T-helper 1 cell treated with Interleukin-12 subunit alpha and Interleukin-12 subunit beta and Interleukin-4 antibody, amounts not matched to agents 30 μg/mL and 1 μg/mL, for 36 hours (primary cell): ENCODE data around the gene KTI12.
"Not testable (repeated sequence)": the region's sequence is repeated elsewhere in the genome, so short reads cannot be mapped to it uniquely, and the experiment has no call there.

Experiments
- H3K27ac Mint-ChIP-seq: one replicate; pipeline ENCODE4 v1.8.0; 2021; ENCODE audit warnings: mild to moderate bottlenecking, mixed read lengths
- H3K27me3 Mint-ChIP-seq: one replicate; pipeline ENCODE4 v1.8.0; 2021; ENCODE audit warnings: low read depth, mixed read lengths
- H3K36me3 Mint-ChIP-seq: one replicate; pipeline ENCODE4 v1.8.0; 2021; ENCODE audit warnings: low read depth, mixed read lengths
- H3K4me1 Mint-ChIP-seq: one replicate; pipeline ENCODE4 v1.8.0; 2021; ENCODE audit warnings: low read depth, mixed read lengths
- H3K4me3 Mint-ChIP-seq: one replicate; pipeline ENCODE4 v1.8.0; 2021; ENCODE audit warnings: mild to moderate bottlenecking, moderate library complexity, mixed read lengths
- H3K9me3 Mint-ChIP-seq: one replicate; pipeline ENCODE4 v1.8.0; 2021; ENCODE audit warnings: mixed read lengths

Gene KTI12, protein sequence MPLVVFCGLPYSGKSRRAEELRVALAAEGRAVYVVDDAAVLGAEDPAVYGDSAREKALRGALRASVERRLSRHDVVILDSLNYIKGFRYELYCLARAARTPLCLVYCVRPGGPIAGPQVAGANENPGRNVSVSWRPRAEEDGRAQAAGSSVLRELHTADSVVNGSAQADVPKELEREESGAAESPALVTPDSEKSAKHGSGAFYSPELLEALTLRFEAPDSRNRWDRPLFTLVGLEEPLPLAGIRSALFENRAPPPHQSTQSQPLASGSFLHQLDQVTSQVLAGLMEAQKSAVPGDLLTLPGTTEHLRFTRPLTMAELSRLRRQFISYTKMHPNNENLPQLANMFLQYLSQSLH

DNA sequence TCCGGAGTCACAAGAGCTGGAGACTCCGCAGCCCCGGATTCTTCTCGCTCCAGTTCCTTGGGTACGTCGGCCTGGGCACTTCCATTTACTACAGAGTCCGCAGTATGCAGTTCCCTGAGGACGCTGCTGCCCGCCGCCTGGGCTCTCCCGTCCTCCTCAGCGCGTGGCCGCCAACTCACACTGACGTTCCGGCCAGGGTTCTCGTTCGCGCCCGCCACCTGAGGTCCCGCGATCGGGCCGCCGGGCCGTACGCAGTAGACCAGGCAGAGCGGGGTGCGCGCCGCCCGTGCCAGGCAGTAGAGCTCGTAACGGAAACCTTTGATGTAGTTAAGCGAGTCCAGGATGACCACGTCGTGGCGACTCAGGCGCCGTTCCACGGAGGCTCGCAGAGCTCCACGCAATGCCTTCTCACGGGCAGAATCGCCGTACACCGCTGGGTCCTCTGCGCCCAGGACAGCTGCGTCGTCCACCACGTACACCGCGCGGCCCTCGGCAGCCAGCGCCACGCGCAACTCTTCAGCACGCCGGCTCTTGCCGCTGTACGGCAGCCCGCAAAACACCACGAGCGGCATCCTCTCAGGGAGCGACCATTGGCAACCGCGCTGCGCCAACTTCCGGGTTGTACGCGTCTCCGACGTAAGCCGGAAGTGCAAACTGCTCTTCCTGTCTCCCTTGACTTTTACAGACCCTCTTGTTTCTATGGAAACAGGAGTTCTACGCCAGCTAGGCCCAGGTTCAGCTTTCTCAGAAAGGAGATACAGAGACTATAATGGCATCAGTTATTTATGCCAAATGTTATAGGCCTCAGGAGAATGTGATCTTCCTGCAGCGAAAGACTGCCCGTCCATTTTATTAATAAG lies at the start of gene KTI12:
TSS of gene KTI12 (minus strand) at position 621 of the 860 bp plus-strand sequence. CDS start at position 572, 49 bp downstream.
- Mint-ChIP-seq H3K36me3 (peaks cover 34% of the 10 kb centered on the region), H3K27me3 (no peaks in the 10 kb centered on the region), H3K9me3 (no peaks in the 10 kb centered on the region), H3K4me3 (peak within 1 kb of the TSS; percentile 88), H3K27ac (peak within 1 kb of the TSS; percentile 86), H3K4me1 (peaks cover 27% of the 10 kb centered on the region)

DNA sequence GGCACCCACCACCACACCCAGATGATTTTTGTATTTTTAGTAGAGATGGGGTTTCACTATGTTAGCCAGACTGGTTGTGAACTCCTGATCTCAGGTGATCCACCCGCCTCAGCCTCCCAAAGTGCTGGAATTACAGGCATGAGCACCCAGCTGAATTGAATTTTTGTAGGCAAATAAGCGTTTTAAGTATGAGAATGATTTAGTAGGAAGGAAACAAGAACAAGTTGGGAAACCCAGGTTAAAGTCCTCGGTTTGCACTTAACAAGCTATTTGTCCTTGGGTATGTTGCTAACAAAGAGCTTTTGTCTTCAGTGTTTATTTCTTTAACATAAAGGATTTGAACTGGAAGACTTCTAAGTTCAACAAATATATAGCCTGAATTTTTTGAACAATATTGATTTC lies 46.4 kb upstream of the KTI12 start:
- Mint-ChIP-seq H3K36me3 (peaks cover 4% of the 10 kb centered on the region), H3K4me3 (no peak overlapping the region), H3K9me3 (no peaks in the 10 kb centered on the region), H3K27ac (no peak overlapping the region), H3K4me1 (peaks cover 2% of the 10 kb centered on the region), H3K27me3 (no peaks in the 10 kb centered on the region)

DNA sequence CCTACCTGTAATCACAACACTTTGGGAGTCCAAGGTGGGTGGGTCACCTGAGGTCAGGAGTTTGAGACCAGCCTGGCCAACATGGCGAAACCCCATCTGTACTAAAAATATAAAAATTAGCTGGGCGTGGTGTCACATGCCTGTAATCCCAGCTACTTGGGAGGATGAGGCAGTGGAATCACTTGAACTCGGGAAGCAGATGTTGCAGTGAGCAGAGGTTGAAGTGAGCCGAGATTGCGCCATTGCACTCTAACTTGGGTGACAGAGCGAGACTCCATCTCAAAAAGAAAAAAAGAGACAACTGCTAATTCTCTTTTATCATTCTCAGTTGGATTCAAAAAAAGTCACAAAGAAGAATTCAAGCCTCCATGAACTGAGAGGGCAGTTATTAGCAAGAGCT lies 43.7 kb upstream of the KTI12 start:
- H3K36me3 Mint-ChIP-seq = not testable (repeated sequence)

DNA sequence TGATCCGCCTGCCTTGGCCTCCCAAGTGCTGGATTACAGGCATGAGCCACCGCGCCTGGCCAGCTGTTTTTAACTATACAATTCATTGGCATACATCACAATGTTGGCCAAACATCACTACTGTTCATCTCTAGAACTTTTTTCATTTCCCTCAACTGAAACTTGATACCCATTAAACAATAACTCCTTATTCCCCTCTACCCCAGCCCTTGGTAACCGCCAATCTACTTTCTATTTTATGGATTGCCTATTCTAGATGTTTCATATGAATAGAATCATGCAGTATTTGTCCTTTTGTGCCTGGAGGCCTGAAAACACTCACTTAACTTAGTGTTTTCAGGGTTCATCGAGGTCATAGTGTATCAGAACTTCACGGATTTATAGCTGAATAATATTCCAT lies 38.7 kb upstream of the KTI12 start:
- H3K36me3 Mint-ChIP-seq = peaks cover 15% of the 10 kb centered on the region
- H3K4me3 Mint-ChIP-seq = no peak overlapping the region
- no peaks in the 10 kb centered on the region for H3K9me3 Mint-ChIP-seq
- no peak overlapping the region for H3K27ac Mint-ChIP-seq
- no peaks in the 10 kb centered on the region for H3K27me3 Mint-ChIP-seq
- H3K4me1 Mint-ChIP-seq = peaks cover 17% of the 10 kb centered on the region

More for the DNA sequence above, 43.7 kb upstream of the KTI12 start:
- H3K4me3 Mint-ChIP-seq, H3K27me3 Mint-ChIP-seq, H3K4me1 Mint-ChIP-seq, H3K9me3 Mint-ChIP-seq, H3K27ac Mint-ChIP-seq: not testable (repeated sequence)

DNA sequence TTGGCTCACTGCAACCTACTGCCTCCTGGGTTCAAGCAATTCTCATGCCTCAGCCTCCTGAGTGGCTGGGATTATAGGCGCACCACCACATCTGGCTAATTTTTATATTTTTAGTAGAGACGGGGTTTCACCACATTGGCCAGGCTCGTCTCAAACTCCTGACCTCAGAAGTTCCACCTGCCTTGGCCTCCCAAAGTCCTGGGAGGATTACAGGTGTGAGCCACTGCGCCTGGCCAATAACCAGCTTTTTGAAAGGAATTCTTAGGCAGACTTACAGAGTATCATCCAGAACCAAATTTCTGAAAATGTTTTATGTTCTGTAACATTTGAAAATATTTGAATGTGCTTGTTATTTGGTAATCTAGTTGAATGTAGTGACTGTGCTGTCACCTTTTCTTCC lies 37.1 kb upstream of the KTI12 start:
- no peak overlapping the region for H3K27ac Mint-ChIP-seq
- H3K27me3 Mint-ChIP-seq = no peaks in the 10 kb centered on the region
- peaks cover 17% of the 10 kb centered on the region for H3K4me1 Mint-ChIP-seq
- H3K4me3 Mint-ChIP-seq = no peak overlapping the region
- no peaks in the 10 kb centered on the region for H3K9me3 Mint-ChIP-seq
- H3K36me3 Mint-ChIP-seq = peaks cover 15% of the 10 kb centered on the region

DNA sequence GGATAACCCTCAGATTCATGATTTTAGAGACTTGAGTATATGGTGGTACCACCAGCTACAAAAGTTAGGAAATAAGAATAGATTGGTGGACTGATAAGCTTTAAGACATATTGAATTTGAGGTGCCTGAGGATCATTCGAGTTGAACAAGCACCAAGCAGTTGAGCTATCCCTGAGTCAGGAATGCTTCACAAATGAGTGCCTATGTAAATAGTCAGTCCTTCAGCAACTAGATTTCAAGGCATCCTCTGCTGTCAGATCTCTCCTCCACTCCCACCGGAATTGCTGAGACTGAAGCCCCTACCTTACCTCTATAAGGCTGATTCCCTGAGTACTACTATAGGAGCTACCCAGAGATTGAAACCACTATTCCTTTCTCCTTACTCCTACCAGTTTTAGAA lies 29.6 kb upstream of the KTI12 start:
- no peak overlapping the region for H3K27ac Mint-ChIP-seq
- peaks cover 14% of the 10 kb centered on the region for H3K4me1 Mint-ChIP-seq
- H3K36me3 Mint-ChIP-seq = peaks cover 18% of the 10 kb centered on the region
- no peak overlapping the region for H3K4me3 Mint-ChIP-seq
- H3K9me3 Mint-ChIP-seq = no peaks in the 10 kb centered on the region
- H3K27me3 Mint-ChIP-seq = no peaks in the 10 kb centered on the region

DNA sequence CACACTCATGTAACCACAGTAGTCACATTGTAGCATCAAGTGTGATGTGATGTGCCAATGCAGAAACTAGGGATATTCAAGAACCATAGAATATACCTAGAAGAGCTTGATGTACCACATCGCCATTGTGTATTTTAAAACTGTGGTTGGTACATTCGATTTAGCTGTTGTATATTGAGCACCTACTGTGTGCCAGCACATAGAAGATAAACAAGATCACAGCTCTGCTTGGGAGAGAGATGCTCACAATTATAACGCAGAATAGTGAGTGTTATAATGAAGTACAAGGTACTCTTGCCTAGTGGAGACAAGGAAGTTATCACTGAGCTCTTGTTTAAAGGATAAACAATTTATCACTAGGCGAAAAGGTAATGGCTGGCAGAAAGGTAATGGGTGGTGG lies 27.2 kb upstream of the KTI12 start:
- H3K9me3 Mint-ChIP-seq = no peaks in the 10 kb centered on the region
- no peak overlapping the region for H3K4me3 Mint-ChIP-seq
- H3K36me3 Mint-ChIP-seq = peaks cover 16% of the 10 kb centered on the region
- no peak overlapping the region for H3K27ac Mint-ChIP-seq
- peaks cover 30% of the 10 kb centered on the region for H3K4me1 Mint-ChIP-seq
- no peaks in the 10 kb centered on the region for H3K27me3 Mint-ChIP-seq

DNA sequence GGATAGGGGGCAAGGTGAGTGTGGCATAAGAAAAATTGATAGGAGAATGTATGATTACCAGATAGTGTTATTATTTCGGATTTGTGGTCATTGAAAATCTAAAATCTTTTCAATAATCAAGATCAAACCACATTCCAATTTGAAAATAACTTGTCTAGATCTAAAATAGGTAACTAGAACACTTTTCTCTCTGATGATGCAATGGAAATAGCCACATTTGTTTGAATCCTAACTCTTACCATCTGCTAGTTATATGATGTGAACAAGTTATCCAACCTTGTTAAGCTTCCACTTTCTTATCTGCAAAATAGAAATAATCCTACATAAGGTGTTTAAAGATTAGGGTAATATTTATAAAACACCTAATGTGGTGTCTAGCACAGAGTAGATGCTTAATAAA lies 26.3 kb upstream of the KTI12 start:
- Mint-ChIP-seq H3K4me3 (no peak overlapping the region), H3K9me3 (no peaks in the 10 kb centered on the region), H3K27ac (no peak overlapping the region)

DNA sequence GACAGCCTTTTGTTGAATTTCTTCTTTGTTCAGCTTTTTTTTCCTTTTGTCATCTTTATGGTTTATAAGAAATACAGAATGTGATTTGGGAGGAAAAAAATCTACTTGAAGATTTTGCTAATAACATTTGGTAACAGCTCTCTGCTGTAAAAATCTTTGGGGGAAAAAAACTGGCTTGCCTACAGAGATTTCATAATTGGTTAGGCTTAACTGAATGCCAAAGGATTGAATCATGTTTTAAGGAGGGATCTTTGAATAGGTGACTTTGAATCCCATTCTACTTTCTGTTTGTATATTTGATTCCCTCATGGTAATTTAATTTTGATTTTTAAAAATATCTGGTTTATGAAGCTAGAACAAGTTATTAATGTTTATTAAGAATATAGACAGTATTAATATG lies 25.7 kb upstream of the KTI12 start:
- Mint-ChIP-seq H3K9me3 (no peaks in the 10 kb centered on the region), H3K27ac (no peak overlapping the region)

More for the DNA sequence above, 26.3 kb upstream of the KTI12 start:
- peaks cover 14% of the 10 kb centered on the region for H3K36me3 Mint-ChIP-seq
- H3K4me1 Mint-ChIP-seq = peaks cover 31% of the 10 kb centered on the region
- no peaks in the 10 kb centered on the region for H3K27me3 Mint-ChIP-seq

DNA sequence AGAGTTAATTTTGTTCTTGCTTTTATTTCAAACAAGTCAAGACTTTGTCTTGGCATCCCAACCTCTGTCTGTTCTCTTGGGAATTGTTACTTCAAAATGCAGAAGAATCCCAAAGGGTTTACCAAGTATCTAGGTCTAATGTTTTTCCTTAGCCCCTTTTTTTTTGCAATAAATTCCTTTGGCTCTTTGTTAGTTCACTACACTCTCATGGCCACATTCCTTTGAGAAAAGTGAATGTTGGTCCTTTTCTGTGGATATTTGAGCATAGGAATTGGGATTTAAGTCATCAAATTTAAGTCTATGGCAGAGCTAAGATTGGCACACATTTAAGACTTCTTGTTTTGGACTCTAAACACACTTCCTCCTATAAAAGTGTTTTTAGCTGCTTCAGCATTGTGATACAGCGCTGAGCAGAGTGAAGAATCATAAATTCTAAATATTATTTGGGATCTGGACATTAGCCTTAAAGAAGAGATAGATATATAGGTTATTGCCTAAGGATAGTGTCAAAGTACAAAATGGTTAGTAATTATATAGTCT lies 24.3 kb upstream of the KTI12 start:
- H3K27me3 Mint-ChIP-seq = no peaks in the 10 kb centered on the region
- peak overlapping the region; percentile 98 for H3K4me3 Mint-ChIP-seq
- H3K36me3 Mint-ChIP-seq = peaks cover 11% of the 10 kb centered on the region
- H3K4me1 Mint-ChIP-seq = peaks cover 41% of the 10 kb centered on the region
- H3K27ac Mint-ChIP-seq = no peak overlapping the region
- no peaks in the 10 kb centered on the region for H3K9me3 Mint-ChIP-seq

More for the DNA sequence above, 25.7 kb upstream of the KTI12 start:
- Mint-ChIP-seq H3K36me3 (peaks cover 14% of the 10 kb centered on the region), H3K27me3 (no peaks in the 10 kb centered on the region), H3K4me1 (peaks cover 31% of the 10 kb centered on the region), H3K4me3 (peak overlapping the region; percentile 41)

DNA sequence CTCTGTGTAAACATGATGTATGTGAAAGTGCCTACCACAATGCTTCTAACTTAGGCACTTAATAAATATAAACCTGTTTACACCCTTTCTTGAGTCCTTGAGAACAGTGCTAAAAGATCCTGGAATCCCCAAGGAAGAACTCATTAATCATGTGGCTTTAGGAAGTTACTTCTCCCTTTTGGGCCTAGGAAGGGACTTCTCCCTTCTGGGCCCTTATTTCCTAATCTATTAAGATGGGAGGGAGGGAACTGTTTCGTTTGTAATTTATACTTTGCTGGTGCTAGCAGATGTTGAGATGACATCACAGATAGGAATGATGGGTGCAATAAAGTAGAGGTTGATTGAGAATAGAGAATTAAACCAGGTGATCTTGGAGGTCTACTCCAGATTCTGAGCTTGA lies 23.6 kb upstream of the KTI12 start:
- no peaks in the 10 kb centered on the region for H3K9me3 Mint-ChIP-seq
- H3K4me3 Mint-ChIP-seq = peak overlapping the region; percentile 98
- H3K4me1 Mint-ChIP-seq = peaks cover 45% of the 10 kb centered on the region
- peaks cover 16% of the 10 kb centered on the region for H3K36me3 Mint-ChIP-seq
- no peaks in the 10 kb centered on the region for H3K27me3 Mint-ChIP-seq
- H3K27ac Mint-ChIP-seq = peak overlapping the region; percentile 97

DNA sequence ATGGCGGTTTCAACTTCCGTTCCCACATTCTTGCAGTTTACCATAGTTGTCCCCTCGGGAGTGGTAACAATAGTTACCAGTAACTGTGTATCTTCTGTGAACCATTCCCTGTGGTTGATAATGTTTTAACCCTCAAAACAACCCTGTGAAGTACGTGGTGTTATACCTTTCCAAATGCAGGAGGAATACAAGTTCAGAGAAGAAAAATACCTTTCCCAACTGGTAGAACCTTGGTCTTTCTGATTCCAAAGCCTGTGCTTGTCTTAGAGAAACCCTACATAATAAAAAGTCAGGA lies 23.3 kb upstream of the KTI12 start:
- Mint-ChIP-seq H3K9me3 (no peaks in the 10 kb centered on the region), H3K27ac (peak overlapping the region; percentile 97), H3K27me3 (no peaks in the 10 kb centered on the region), H3K36me3 (peaks cover 18% of the 10 kb centered on the region), H3K4me1 (peaks cover 47% of the 10 kb centered on the region), H3K4me3 (peak overlapping the region; percentile 98)

DNA sequence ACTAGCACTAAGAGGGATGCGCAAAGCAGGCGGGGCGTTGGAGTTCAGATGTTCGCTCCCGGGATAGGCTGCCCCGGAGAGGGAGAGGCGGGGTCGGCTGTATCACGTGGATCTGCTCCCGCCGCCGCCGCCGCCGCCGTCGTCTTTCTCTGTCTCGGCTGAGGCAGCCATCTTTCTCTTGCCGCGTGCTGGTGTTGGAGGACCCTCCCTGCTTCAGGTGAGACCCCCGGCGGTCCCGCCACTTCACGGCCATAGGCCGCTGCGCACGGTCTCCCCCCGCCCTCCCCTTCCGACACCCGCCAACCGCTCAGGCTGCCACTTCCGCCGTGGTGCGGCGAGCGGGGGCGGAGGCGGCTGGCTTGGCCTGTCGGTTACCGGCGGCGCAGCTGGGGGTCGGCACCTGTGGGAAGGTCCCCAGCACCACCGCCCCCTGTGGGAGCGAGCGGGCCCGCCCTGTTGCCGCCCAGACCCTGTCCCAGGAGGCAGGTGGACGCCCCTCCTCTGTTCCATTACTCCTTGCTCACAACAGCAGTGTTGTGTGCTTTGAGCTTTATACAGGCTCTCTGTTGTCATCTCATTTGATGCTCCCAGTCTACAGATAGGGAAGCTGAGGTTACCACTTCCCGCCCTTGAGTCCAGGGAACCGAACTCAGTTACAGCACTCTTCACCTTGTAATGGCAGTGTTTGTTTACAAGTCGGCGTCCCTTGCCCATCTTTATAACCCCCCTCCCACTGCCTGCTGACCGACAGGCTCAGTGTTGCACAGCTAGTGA lies 22.7 kb upstream of the KTI12 start, which contains the start of gene BTF3L4:
TSS of gene BTF3L4 (plus strand) at position 133 of the 774 bp plus-strand sequence. CDS start 3,553 bp downstream, outside the sequence.
- H3K9me3 Mint-ChIP-seq = no peaks in the 10 kb centered on the region
- H3K36me3 Mint-ChIP-seq = peaks cover 18% of the 10 kb centered on the region
- H3K27ac Mint-ChIP-seq = peak within 1 kb of the TSS; percentile 97
- H3K4me1 Mint-ChIP-seq = peaks cover 47% of the 10 kb centered on the region
- H3K27me3 Mint-ChIP-seq = no peaks in the 10 kb centered on the region
- peak within 1 kb of the TSS; percentile 98 for H3K4me3 Mint-ChIP-seq

DNA sequence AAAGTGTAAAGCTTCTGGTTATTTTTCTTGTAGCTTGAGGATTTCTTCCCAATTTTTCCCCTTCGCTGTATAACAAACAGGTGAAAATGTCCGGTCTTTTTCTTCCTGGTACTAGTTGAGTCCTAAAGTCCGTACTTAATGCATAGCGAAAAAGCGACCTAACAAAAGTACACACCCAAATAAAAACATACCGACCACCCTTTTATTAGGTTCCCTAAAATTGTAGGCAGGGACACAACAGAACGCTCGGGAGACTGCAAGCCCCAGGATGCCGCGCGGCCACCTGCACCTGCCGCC lies 22.2 kb upstream of the KTI12 start:
- Mint-ChIP-seq H3K27me3 (no peaks in the 10 kb centered on the region), H3K4me3 (peak overlapping the region; percentile 98), H3K9me3 (no peaks in the 10 kb centered on the region), H3K4me1 (peaks cover 47% of the 10 kb centered on the region), H3K27ac (peak overlapping the region; percentile 94), H3K36me3 (peaks cover 19% of the 10 kb centered on the region)
